ENCODE measurements around the gene KDM2B. TPM values are rescaled to one million over a fixed set of nuclear protein-coding genes. Genes with fewer than 3 reads are reported as not detected.
A peak's percentile ranks its signal among the peaks of the same experiment; 100 is the strongest.

KDM2B gene
- total and polyA plus RNA-seq, 10 of the 15 experiments (the other 5 are each of a cell fraction or from before 2014, with no cell fraction given): 13.6 to 124 (median 40.4) TPM

GRCh38 chr12:121558956-121559355 lies 21.9 kb downstream of the KDM2B start (continued):
- no peak for TF ChIP-seq USF2 (IDR thresholded peaks at IDR 0.05; ENCODE audit: borderline replicate concordance, low read depth, low read length)

GRCh38 chr12:121550974-121551634 lies 29.7 kb downstream of the KDM2B start:
- CTCF ChIA-PET: interaction anchor here (1.1 to 6.3 kb wide), 6 partner anchors 9 to 131 kb away, joined by 5 to 80 read pairs (median 30); partner anchors contain the start of genes MORN3 and ORAI1
- no peaks in the 10 kb centered on the region for H4K20me1 ChIP-seq (ENCODE audit: control insufficient read depth, insufficient read depth)
- peaks cover 0 to 4% of the 10 kb centered on the region in 2 experiments; a peak in 3 of 4 replicates for H3K36me3 ChIP-seq (ENCODE audit: control insufficient read depth in 2 of 2, insufficient read depth in 2 of 2, low read length in 1 of 2)
- RAD21 ChIA-PET (ENCODE audit: unreplicated experiment): interaction anchor here (0.7 to 4.4 kb wide), 11 partner anchors 12 to 135 kb away, joined by 3 to 57 read pairs (median 7); partner anchors contain the start of gene ORAI1
- POLR2A ChIA-PET: interaction anchor here (0.6 to 4.7 kb wide), 6 partner anchors 14 to 118 kb away, joined by 3 to 37 read pairs (median 6); no protein-coding TSS in a partner anchor
- H2AFZ ChIP-seq (ENCODE audit: control insufficient read depth, low read depth, low read length): no peak overlapping the region
- H3K27ac ChIP-seq (ENCODE audit: control insufficient read depth, insufficient read depth): no peak overlapping the region
- BruUV-seq (replicated peaks): no TSS peak
- 80% methylated on average over 9 of the region's 13 CpGs for WGBS (ENCODE audit: insufficient coverage, insufficient replicate concordance, low lambda C conversion rate, missing lambda C conversion rate)
- DNase-seq (ENCODE audit: low read depth, low spot score) (no peak), FAIRE-seq (no peak), ATAC-seq (peak; percentile 23)
- no peak overlapping the region for H3K9ac ChIP-seq (ENCODE audit: control insufficient read depth, insufficient read depth, low read length)
- intact Hi-C loops (cut with micrococcal nuclease; ENCODE audit: unreplicated experiment): loop anchor here (5.0 kb wide), 3 partner anchors 49 to 131 kb away; partner anchors contain the start of gene MORN3
- no peaks in the 10 kb centered on the region for H3K79me2 ChIP-seq (ENCODE audit: control insufficient read depth, insufficient read depth, low read length)
- no peak overlapping the region for H3K4me2 ChIP-seq (ENCODE audit: control insufficient read depth, insufficient read depth)
- no peaks in the 10 kb centered on the region for H3K27me3 ChIP-seq (replicated peaks in 1 of 2; ENCODE audit: control insufficient read depth in 2 of 2, insufficient read depth in 2 of 2, low read length in 1 of 2)
- in situ Hi-C loops (cut with MboI): loop anchor here (5.0 kb wide), 1 partner anchor 121 kb away; no protein-coding TSS in a partner anchor
- H3K4me1 ChIP-seq (ENCODE audit: control insufficient read depth, insufficient read depth, low read length): peaks cover 25% of the 10 kb centered on the region
- no peaks in the 10 kb centered on the region for H3K9me3 ChIP-seq (replicated peaks; ENCODE audit: control insufficient read depth, insufficient read depth, low read length)
- no peak overlapping the region for H3K4me3 ChIP-seq
- SMC1A ChIA-PET (ENCODE audit: uncharacterized antibody, unreplicated experiment): interaction anchor here (0.7 to 4.0 kb wide), 20 partner anchors 9 to 133 kb away, joined by 3 to 55 read pairs (median 6); partner anchors contain the start of genes KDM2B, MORN3 and ORAI1
- TF ChIP-seq WRNIP1 (IDR thresholded peaks at IDR 0.05; ENCODE audit: borderline replicate concordance, low read depth, low read length) (no peak), E2F4 (IDR thresholded peaks at IDR 0.05; ENCODE audit: low read depth, low read length) (no peak), BHLHE40 (IDR thresholded peaks at IDR 0.05; ENCODE audit: borderline replicate concordance in 1 of 2, low read depth in 2 of 2, low read length in 1 of 2) (peak in 1 of 2 experiments; percentile 9; a peak in 1 of 4 replicates), YY1 (IDR thresholded peaks at IDR 0.05; ENCODE audit: low read depth, low read length) (no peak), CHD4 (IDR thresholded peaks at IDR 0.05) (no peak), RCOR1 (conservative IDR thresholded peaks at IDR 0.05; ENCODE audit: low read depth, low read length) (no peak), SMAD5 (IDR thresholded peaks at IDR 0.05; ENCODE audit: low read depth) (no peak), FOXK2 (IDR thresholded peaks at IDR 0.05) (no peak), POU2F2 (IDR thresholded peaks at IDR 0.05; ENCODE audit: borderline replicate concordance, low read depth, low read length) (no peak), TCF7 (IDR thresholded peaks at IDR 0.05; ENCODE audit: borderline replicate concordance) (peak; percentile 88), ATF2 (IDR thresholded peaks at IDR 0.05; ENCODE audit: low read length) (no peak), SIN3A (IDR thresholded peaks at IDR 0.05; ENCODE audit: low read depth, low read length) (no peak), MYB (IDR thresholded peaks at IDR 0.05; ENCODE audit: borderline replicate concordance, low read depth, low read length) (no peak), KAT2A (conservative IDR thresholded peaks at IDR 0.05; ENCODE audit: control insufficient read depth, low read depth, low read length) (no peak), CBFB (IDR thresholded peaks at IDR 0.05; ENCODE audit: low read depth) (no peak), TAF1 (IDR thresholded peaks at IDR 0.05; ENCODE audit: borderline replicate concordance, low read depth, low read length) (no peak), BACH1 (IDR thresholded peaks at IDR 0.05; ENCODE audit: borderline replicate concordance) (no peak), RUNX3 (IDR thresholded peaks at IDR 0.05; ENCODE audit: low read length) (peak; percentile 85)

Measured in GM12878 (cell line).